Small intestine (tissue), 7 donors: ENCODE measurements around the gene PKD2. TPM values are rescaled to one million over a fixed set of nuclear protein-coding genes. Genes with fewer than 3 reads are reported as not detected.
"Not testable (repeated sequence)": the region's sequence is repeated elsewhere in the genome, so short reads cannot be mapped to it uniquely, and the experiment has no call there.

Source experiments
- DNase-seq, 2 donors: peaks; one replicate each; pipeline versions ENCODE4 v3.0.0 to v3.0.0-alpha.2; 2013
- FAIRE-seq: peaks from 2 replicates; lab custom pipeline; 2012; peaks lifted over from hg19 to GRCh38; lab: Jason Lieb, UNC
- H3K27ac ChIP-seq, 3 donors: one replicate each; pipeline ENCODE4 v1.5.1; 2013; ENCODE audit warnings: low read length in 2 of 3, mild to moderate bottlenecking in 2 of 3, control low read depth in 1 of 3, inconsistent platforms in 1 of 3, low read depth in 1 of 3, moderate library complexity in 1 of 3
- H3K27me3 ChIP-seq, 3 donors: one replicate each; pipeline ENCODE4 v1.6.1; 2013; ENCODE audit warnings: low read length in 3 of 3, inconsistent platforms in 1 of 3; ENCODE audit not compliant: control insufficient read depth in 3 of 3, insufficient read depth in 3 of 3
- H3K36me3 ChIP-seq, 3 donors: one replicate each; pipeline ENCODE4 v1.6.1; 2013; ENCODE audit warnings: low read length in 3 of 3, inconsistent platforms in 1 of 3, low read depth in 1 of 3, mild to moderate bottlenecking in 1 of 3, moderate library complexity in 1 of 3; ENCODE audit not compliant: control insufficient read depth in 3 of 3, insufficient read depth in 2 of 3
- H3K4me1 ChIP-seq, 3 donors: one replicate each; pipeline ENCODE4 v1.6.1; 2013; ENCODE audit warnings: low read length in 2 of 3, inconsistent platforms in 1 of 3, low read depth in 1 of 3, mild to moderate bottlenecking in 1 of 3, moderate library complexity in 1 of 3; ENCODE audit not compliant: control insufficient read depth in 3 of 3, insufficient read depth in 2 of 3
- H3K4me3 ChIP-seq, 3 donors: one replicate each; pipeline ENCODE4 v1.5.1; 2013; ENCODE audit warnings: low read length in 3 of 3, control low read depth in 1 of 3, inconsistent platforms in 1 of 3, low read depth in 1 of 3, mild to moderate bottlenecking in 1 of 3, moderate library complexity in 1 of 3
- H3K9me3 ChIP-seq, 2 donors: one replicate each; pipeline ENCODE4 v1.6.1; 2013; ENCODE audit warnings: low read depth in 1 of 2, low read length in 1 of 2; ENCODE audit not compliant: control insufficient read depth in 2 of 2, insufficient read depth in 1 of 2
- WGBS, 3 donors: extraction: QIAGEN DNeasy Blood & Tissue Kit; methylation state at CpG; one replicate each; pipeline ENCODE4 v1.1.7; 2013; 5-methylcytosine and 5-hydroxymethylcytosine counted together
- polyA plus RNA-seq, 4 donors: library from polyadenylated mRNA; stranded (reverse) in 3 of 4; unstranded in 1 of 4; fragments of 200-250 nt in 3 of 4; fragments of 120-200 nt in 1 of 4; gene quantifications; one replicate each; pipeline versions ENCODE4 v1.2.1 to v1.2.3, GENCODE V29; 2013
- donor health status: healthy with polysubstance abuse.
- donor health status: control.
- donor health status: control.
- donor health status: Bipolar disorder and iron deficiency.
- donor health status: healthy.

PKD2 gene
- polyA plus RNA-seq, 4 donors, result 2.4 to 21.7 (median 5.1) TPM

DNA sequence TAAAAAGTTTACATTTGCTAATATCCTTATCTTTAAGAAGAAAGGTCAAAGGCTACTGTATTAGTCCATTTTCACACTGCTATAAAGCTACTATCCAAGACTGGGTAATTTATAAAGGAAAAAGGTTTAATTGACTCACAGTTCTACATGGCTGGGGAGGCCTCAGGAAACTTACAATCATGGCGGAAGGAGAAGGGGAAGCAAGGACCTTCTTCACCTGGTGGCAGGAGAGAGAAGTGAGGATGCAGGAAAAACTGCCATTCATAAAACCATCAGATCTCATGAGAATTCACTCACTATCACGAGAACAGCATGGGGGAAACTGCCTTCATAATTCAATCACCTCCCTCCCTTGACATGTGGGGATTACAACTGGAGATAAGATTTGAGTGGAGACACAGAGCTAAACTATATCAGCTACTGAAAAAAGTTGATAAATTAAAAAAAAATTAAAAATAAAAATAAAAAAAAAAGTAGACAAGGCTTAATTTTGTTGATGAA is 8.2 kb upstream of the PKD2 start:
- not testable (repeated sequence) for H3K9me3 ChIP-seq, DNase-seq, H3K4me1 ChIP-seq, H3K4me3 ChIP-seq, FAIRE-seq, H3K36me3 ChIP-seq, H3K27me3 ChIP-seq, H3K27ac ChIP-seq
- 87 to 92% (median 88%) methylated on average over 2 of the region's 2 CpGs for WGBS, 3 donors

- no peak overlapping the region for H3K4me3 ChIP-seq
- 59 to 80% (median 74%) methylated on average over 3 of the region's 3 CpGs for WGBS, 3 donors
- H3K27ac ChIP-seq, result no peak overlapping the region
- DNase-seq (no peak), FAIRE-seq (no peak)
- no peaks in the 10 kb centered on the region for H3K36me3 ChIP-seq
- H3K9me3 ChIP-seq, result no peaks in the 10 kb centered on the region
- H3K27me3 ChIP-seq, result peaks cover 0 to 9% (median 0%) of the 10 kb centered on the region in 3 donors
- H3K4me1 ChIP-seq, result no peaks in the 10 kb centered on the region
Measured at GRCh38 chr4:88001871-88002270, 5.6 kb upstream of the PKD2 start.

DNA sequence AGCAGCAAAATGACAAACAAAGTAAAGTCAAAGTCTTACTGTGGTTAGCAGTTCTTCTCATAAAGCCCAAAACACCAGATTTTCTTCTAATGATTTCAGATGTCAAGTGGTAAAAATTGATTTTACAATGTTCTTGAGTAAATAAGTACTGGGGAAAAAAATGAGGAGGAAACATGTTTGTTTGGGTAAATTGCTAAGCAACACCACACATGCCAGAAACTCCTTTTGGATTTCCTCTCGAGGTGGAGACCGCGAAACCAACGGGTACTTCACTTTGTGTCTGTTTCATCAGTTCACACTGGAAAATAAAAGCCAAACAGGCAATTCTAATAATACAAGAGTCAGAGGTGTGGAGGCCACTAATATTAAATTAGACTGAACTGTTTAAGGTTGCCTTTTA is 4.6 kb upstream of the PKD2 start:
- H3K4me3 ChIP-seq, result no peak overlapping the region
- peaks cover 0 to 13% (median 0%) of the 10 kb centered on the region in 3 donors for H3K27me3 ChIP-seq
- FAIRE-seq, result no peak
- H3K4me1 ChIP-seq, result peaks cover 0 to 2% (median 0%) of the 10 kb centered on the region in 3 donors
- no peaks in the 10 kb centered on the region for H3K36me3 ChIP-seq
- no peak for DNase-seq
- H3K9me3 ChIP-seq, result no peaks in the 10 kb centered on the region
- 56 to 73% (median 71%) methylated on average over 4 of the region's 4 CpGs for WGBS, 3 donors
- H3K27ac ChIP-seq, result no peak overlapping the region

DNA sequence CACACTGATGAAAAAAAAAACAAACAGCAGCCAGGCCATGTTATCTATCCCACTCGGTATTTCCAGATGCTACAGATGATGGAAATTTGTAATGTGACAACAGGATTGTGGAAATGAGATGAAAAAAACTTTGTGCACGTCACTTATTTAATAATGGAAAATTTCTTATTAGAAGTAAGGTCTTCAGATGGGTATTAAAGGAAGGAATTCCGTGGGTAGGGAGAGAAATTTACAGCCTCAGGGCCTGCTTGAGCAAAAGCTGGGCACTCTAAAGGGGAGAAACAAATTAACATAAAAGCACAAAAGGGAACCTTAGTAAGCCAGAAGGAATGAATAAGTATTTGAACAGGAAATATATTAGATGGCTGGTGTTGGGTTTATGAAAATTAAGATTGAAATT is 4.2 kb upstream of the PKD2 start:
- H3K9me3 ChIP-seq, result no peaks in the 10 kb centered on the region
- no peak for FAIRE-seq
- H3K4me1 ChIP-seq, result peaks cover 0 to 2% (median 0%) of the 10 kb centered on the region in 3 donors
- no peak for DNase-seq
- no peak overlapping the region for H3K27ac ChIP-seq
- H3K27me3 ChIP-seq, result peaks cover 0 to 13% (median 0%) of the 10 kb centered on the region in 3 donors
- WGBS, 3 donors, result 43 to 70% (median 65%) methylated on average over 3 of the region's 3 CpGs
- no peaks in the 10 kb centered on the region for H3K36me3 ChIP-seq
- no peak overlapping the region for H3K4me3 ChIP-seq

DNA sequence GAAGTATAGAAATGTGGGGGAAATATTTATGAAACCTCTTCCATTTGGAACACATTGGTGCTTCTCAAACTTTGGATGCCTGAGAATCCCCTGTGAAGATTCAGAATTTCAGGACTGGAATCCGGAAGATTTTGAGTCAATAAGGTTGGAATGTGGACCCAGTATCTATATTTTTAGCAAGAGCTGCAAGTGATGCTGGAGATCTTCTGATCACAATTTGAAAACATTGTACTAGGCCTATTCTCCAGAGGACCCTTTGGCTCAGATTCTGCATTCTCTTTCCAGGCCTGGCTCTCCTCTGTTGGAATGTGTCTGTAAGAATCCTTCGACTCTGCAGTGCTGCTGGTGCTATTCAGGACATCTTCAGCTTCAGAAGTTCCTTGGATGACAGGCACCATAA is 2.4 kb upstream of the PKD2 start:
- no peak overlapping the region for H3K4me3 ChIP-seq
- H3K4me1 ChIP-seq, result peaks cover 0 to 7% (median 0%) of the 10 kb centered on the region in 3 donors
- no peak for DNase-seq
- peaks cover 0 to 13% (median 0%) of the 10 kb centered on the region in 3 donors for H3K27me3 ChIP-seq
- no peaks in the 10 kb centered on the region for H3K9me3 ChIP-seq
- no peak for FAIRE-seq
- H3K36me3 ChIP-seq, result no peaks in the 10 kb centered on the region
- no peak overlapping the region for H3K27ac ChIP-seq
- 77 to 98% (median 87%) methylated on average over 2 of the region's 2 CpGs for WGBS, 3 donors

DNA sequence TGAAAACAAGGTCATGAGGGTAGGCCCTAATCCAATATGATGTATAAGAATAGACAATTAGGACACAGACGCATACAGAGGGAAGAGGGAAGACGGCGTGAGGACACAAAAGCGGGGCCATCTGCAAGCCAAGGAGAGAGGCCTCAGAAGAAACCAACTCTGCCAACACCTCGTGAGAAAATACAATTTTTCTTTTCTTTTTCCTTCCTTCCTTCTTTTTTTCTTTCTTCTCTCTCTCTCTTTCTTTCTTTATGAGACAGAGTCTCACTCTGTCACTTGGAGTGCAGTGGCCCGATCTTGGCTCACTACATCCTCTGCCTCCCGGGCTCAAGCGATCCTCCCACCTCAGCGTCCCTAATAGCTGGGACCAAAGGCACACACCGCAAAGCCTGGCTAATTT is 1.5 kb upstream of the PKD2 start:
- 97% methylated on average over 10 of the region's 10 CpGs for WGBS, 3 donors
- no peak overlapping the region for H3K27ac ChIP-seq
- no peak for FAIRE-seq

GRCh38 chr4:88006956-88007303 is 505 bp upstream of the PKD2 start:
- peak overlapping the region; percentile 43 to 93 (median 84) for H3K4me3 ChIP-seq
- WGBS, 3 donors, result 61 to 68% (median 64%) methylated on average over 10 of the region's 10 CpGs
- no peak for FAIRE-seq

More for the DNA sequence above, 1.5 kb upstream of the PKD2 start:
- DNase-seq, result no peak
- Histone ChIP-seq H3K27me3 (peaks cover 0 to 13% (median 0%) of the 10 kb centered on the region in 3 donors), H3K36me3 (no peaks in the 10 kb centered on the region), H3K4me3 (no peak overlapping the region), H3K4me1 (peaks cover 0 to 7% (median 0%) of the 10 kb centered on the region in 3 donors), H3K9me3 (no peaks in the 10 kb centered on the region)

GRCh38 chr4:88008122-88008742 is 797 bp downstream of the PKD2 start:
- peaks cover 0 to 7% (median 0%) of the 10 kb centered on the region in 3 donors for H3K4me1 ChIP-seq
- no peaks in the 10 kb centered on the region for H3K36me3 ChIP-seq
- no peaks in the 10 kb centered on the region for H3K9me3 ChIP-seq
- H3K4me3 ChIP-seq, result peak overlapping the region; percentile 48 to 93 (median 84)
- peaks cover 0 to 10% (median 0%) of the 10 kb centered on the region in 3 donors for H3K27me3 ChIP-seq
- 0 to 1% (median 1%) methylated on average over 29 to 51 of the region's 51 CpGs for WGBS, 3 donors
- FAIRE-seq (no peak), DNase-seq (peak; percentile 38 to 69)
- peak overlapping the region in 2 of 3 donors; percentile 56 to 91 for H3K27ac ChIP-seq

More at GRCh38 chr4:88006956-88007303, 505 bp upstream of the PKD2 start:
- peak overlapping the region in 1 of 3 donors; percentile 17 for H3K27ac ChIP-seq
- H3K9me3 ChIP-seq, result no peaks in the 10 kb centered on the region
- peaks cover 0 to 13% (median 0%) of the 10 kb centered on the region in 3 donors for H3K27me3 ChIP-seq
- no peak for DNase-seq
- no peaks in the 10 kb centered on the region for H3K36me3 ChIP-seq
- H3K4me1 ChIP-seq, result peaks cover 0 to 7% (median 0%) of the 10 kb centered on the region in 3 donors
